Tibial nerve (tissue), 4 donors: ENCODE measurements around the gene SLC22A1. TPM values are rescaled to one million over a fixed set of nuclear protein-coding genes. Genes with fewer than 3 reads are reported as not detected.

Source experiments
- DNase-seq, 2 donors: peaks; one replicate each; pipeline ENCODE4 v3.0.0-alpha.2; 2019; ENCODE audit warnings: low spot score in 2 of 2
- H3K27ac ChIP-seq, 4 donors: fragments of 200-600 bp; sonication (generic) in 3 of 4; one replicate each; pipeline ENCODE4 v1.5.1; 2017 to 2019; ENCODE audit warnings: mild to moderate bottlenecking in 1 of 4
- H3K27me3 ChIP-seq, 2 donors: fragments of 200-600 bp; sonication (generic) in 1 of 2; one replicate each; pipeline versions ENCODE4 v1.5.1 to v1.6.0; 2017 to 2019
- H3K36me3 ChIP-seq, 3 donors: fragments of 200-600 bp; sonication (generic); one replicate each; pipeline ENCODE4 v1.5.1; 2018 to 2019
- H3K4me1 ChIP-seq, 4 donors: fragments of 200-600 bp; sonication (generic) in 3 of 4; one replicate each; pipeline ENCODE4 v1.5.1; 2017 to 2019
- H3K4me3 ChIP-seq, 4 donors: fragments of 200-600 bp; sonication (generic) in 3 of 4; one replicate each; pipeline ENCODE4 v1.5.1; 2017 to 2019; ENCODE audit warnings: mild to moderate bottlenecking in 1 of 4, moderate library complexity in 1 of 4
- H3K9me3 ChIP-seq, 4 donors: fragments of 200-600 bp; sonication (generic) in 3 of 4; one replicate each; pipeline ENCODE4 v1.5.1; 2017 to 2019
- EP300 ChIP-seq, 2 donors: sonication (generic); formaldehyde crosslinking; IDR thresholded peaks; one replicate each; pipeline ENCODE4 v1.6.1; 2017; ENCODE audit warnings: antibody characterized with exemption in 2 of 2, mild to moderate bottlenecking in 1 of 2
- POLR2A ChIP-seq, 2 donors: fragments of 450-650 bp; IDR thresholded peaks; one replicate each; pipeline ENCODE4 v1.6.1; 2017; ENCODE audit warnings: antibody characterized with exemption in 2 of 2, mild to moderate bottlenecking in 2 of 2, moderate library complexity in 2 of 2
- WGBS, 2 donors: methylation state at CpG; one replicate each; pipeline ENCODE4 v1.1.5; 2018; 5-methylcytosine and 5-hydroxymethylcytosine counted together
- total RNA-seq, 4 donors: library from RNA; depleted of rRNA; stranded (reverse); fragments of >200 nt; gene quantifications; one replicate each; pipeline ENCODE4 v1.1.0, GENCODE V29; 2016
- TF ChIP-seq, protein P1 (sequence below), 5 experiments: fragments of 200-600 bp in 3 of 5; fragments of 450-650 bp in 2 of 5; sonication (generic) in 3 of 5; IDR thresholded peaks; one replicate each; pipeline ENCODE4 v1.5.1; 2016 to 2019; ENCODE audit warnings: antibody characterized with exemption in 5 of 5, mild to moderate bottlenecking in 3 of 5, moderate library complexity in 2 of 5

Gene SLC22A1
- total RNA-seq, 4 donors from 2014 or later, result 1.3 to 5.5 (median 2.3) TPM

DNA sequence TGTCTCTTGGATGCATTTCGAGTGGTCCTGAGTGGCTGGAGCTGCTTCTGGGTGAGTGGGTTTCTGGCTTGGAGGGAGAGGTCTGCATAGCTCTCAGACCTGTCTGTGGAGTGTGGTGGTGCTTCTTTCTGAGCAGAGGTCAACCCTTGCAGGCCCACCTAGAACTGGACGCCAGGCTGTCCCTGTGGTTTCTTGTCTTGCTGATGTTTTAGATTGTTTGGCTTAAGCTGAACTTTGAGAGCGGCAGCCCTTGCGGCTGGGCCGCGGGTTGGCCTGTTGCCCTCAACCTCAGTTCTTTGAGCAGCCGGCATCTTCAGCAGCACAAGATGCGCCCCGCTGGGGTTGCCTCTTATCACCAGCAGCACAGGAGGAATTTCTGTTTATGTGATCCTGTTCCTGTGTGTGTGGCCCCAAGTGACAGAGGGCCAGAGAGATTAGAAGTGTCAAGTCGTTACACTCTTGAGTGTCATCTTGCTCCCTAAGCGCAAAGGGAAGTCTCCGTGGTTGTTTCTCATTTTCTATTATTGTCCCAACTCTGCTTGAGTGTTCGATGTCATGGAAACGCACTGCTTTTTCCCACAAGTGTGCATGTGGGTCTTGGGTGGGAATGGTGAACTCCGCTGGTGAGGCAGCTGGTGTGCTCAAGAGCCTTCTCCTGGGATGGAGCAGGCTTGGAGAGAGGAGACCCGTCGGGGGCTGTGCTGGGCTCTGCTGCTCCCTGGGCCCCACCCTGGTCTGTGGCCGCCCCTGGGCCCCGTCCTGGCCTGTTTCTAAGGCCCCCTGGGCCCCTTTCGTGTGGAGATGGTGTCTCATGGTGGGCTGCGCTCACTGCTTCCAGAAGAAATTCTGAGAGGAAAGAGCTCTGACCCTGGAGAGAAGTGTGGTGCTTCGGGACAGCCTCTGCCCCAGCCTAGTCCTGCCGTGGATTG, 20.1 kb upstream of the SLC22A1 start:
- DNase-seq, result no peak
- Histone ChIP-seq H3K36me3 (peaks cover 0 to 81% (median 4%) of the 10 kb centered on the region in 3 donors), H3K27ac (peak overlapping the region in 1 of 4 donors; percentile 11), H3K4me3 (no peak overlapping the region), H3K9me3 (no peaks in the 10 kb centered on the region), H3K27me3 (no peaks in the 10 kb centered on the region), H3K4me1 (peaks cover 0 to 15% (median 0%) of the 10 kb centered on the region in 4 donors)
- WGBS, 2 donors, result 72 to 86% methylated on average over 22 to 23 of the region's 23 CpGs
- no peak for TF ChIP-seq EP300 (IDR thresholded peaks at IDR 0.05)
- TF ChIP-seq, protein P1, sequence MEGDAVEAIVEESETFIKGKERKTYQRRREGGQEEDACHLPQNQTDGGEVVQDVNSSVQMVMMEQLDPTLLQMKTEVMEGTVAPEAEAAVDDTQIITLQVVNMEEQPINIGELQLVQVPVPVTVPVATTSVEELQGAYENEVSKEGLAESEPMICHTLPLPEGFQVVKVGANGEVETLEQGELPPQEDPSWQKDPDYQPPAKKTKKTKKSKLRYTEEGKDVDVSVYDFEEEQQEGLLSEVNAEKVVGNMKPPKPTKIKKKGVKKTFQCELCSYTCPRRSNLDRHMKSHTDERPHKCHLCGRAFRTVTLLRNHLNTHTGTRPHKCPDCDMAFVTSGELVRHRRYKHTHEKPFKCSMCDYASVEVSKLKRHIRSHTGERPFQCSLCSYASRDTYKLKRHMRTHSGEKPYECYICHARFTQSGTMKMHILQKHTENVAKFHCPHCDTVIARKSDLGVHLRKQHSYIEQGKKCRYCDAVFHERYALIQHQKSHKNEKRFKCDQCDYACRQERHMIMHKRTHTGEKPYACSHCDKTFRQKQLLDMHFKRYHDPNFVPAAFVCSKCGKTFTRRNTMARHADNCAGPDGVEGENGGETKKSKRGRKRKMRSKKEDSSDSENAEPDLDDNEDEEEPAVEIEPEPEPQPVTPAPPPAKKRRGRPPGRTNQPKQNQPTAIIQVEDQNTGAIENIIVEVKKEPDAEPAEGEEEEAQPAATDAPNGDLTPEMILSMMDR (IDR thresholded peaks at IDR 0.05), result no peak
- TF ChIP-seq POLR2A (IDR thresholded peaks at IDR 0.05), result no peak

DNA sequence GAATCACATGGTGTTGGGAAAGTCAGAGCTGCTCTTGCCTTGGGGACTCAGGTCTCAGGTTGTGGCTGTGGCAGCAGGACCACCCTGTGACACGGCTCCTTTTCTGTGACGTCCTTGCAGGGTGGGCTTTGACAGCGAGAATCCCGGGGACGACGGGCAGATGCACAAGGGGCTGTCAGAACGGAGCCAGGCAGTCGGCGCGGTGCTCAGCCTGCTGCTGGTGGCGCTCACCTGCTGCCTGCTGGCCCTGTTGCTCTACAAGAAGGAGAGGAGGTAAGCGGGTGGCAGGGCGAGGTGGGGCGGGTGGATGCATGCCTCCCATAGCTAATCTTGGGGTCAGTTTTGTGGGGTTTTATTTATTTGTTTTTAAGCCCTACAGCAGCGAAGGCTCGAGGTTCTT, 19.2 kb upstream of the SLC22A1 start:
- Histone ChIP-seq H3K4me3 (no peak overlapping the region), H3K9me3 (no peaks in the 10 kb centered on the region), H3K36me3 (peaks cover 0 to 78% (median 4%) of the 10 kb centered on the region in 3 donors), H3K27me3 (no peaks in the 10 kb centered on the region), H3K4me1 (peaks cover 0 to 15% (median 0%) of the 10 kb centered on the region in 4 donors), H3K27ac (no peak overlapping the region)
- no peak for DNase-seq
- 92 to 96% methylated on average over 16 of the region's 16 CpGs for WGBS, 2 donors
- TF ChIP-seq, protein P1 (IDR thresholded peaks at IDR 0.05), result no peak
- TF ChIP-seq EP300 (IDR thresholded peaks at IDR 0.05), result no peak
- TF ChIP-seq POLR2A (IDR thresholded peaks at IDR 0.05), result no peak

GRCh38 chr6:160102956-160103824, 18.4 kb upstream of the SLC22A1 start:
- no peak for TF ChIP-seq EP300 (IDR thresholded peaks at IDR 0.05)
- TF ChIP-seq, protein P1 (IDR thresholded peaks at IDR 0.05), result peak in 2 of 5 experiments; percentile 10 to 22
- H3K4me3 ChIP-seq, result no peak overlapping the region
- H3K4me1 ChIP-seq, result peaks cover 0 to 15% (median 0%) of the 10 kb centered on the region in 4 donors
- peak in 1 of 2 donors; percentile 32 for DNase-seq
- H3K27me3 ChIP-seq, result no peaks in the 10 kb centered on the region
- peaks cover 0 to 74% (median 4%) of the 10 kb centered on the region in 3 donors for H3K36me3 ChIP-seq
- H3K9me3 ChIP-seq, result no peaks in the 10 kb centered on the region
- peak overlapping the region in 2 of 4 donors; percentile 23 to 69 for H3K27ac ChIP-seq
- WGBS, 2 donors, result 80 to 87% methylated on average over 14 of the region's 14 CpGs

- peaks cover 0 to 74% (median 4%) of the 10 kb centered on the region in 3 donors for H3K36me3 ChIP-seq
- no peak overlapping the region for H3K4me3 ChIP-seq
- H3K27me3 ChIP-seq, result no peaks in the 10 kb centered on the region
- DNase-seq, result no peak
- H3K9me3 ChIP-seq, result no peaks in the 10 kb centered on the region
- TF ChIP-seq POLR2A (IDR thresholded peaks at IDR 0.05), result no peak
- TF ChIP-seq EP300 (IDR thresholded peaks at IDR 0.05), result no peak
- TF ChIP-seq, protein P1 (IDR thresholded peaks at IDR 0.05), result no peak
- H3K4me1 ChIP-seq, result peaks cover 0 to 15% (median 0%) of the 10 kb centered on the region in 4 donors
- peak overlapping the region in 2 of 4 donors; percentile 23 to 69 for H3K27ac ChIP-seq
- WGBS, 2 donors, result 65 to 76% methylated on average over 7 of the region's 7 CpGs
Measured at GRCh38 chr6:160103825-160104100, 17.9 kb upstream of the SLC22A1 start.
